IMR-90 (cell line): ENCODE results near the gene ROBO4. TPM values are rescaled to one million over a fixed set of nuclear protein-coding genes. Genes with fewer than 3 reads are reported as not detected.

Source experiments
- ATAC-seq: fragments of 200-7000 bp; cut with Tn5 transposase; 2 replicates; pipeline ENCODE4 v1.9.1; 2020; ENCODE audit warnings: low read depth, mild to moderate bottlenecking, moderate library complexity
- BruUV-seq: library from RNA; stranded (reverse); fragments of 400-500 nt; replicated peaks from 2 replicates; lab custom pipeline; 2021; lab: Mats Ljungman, UMichigan
- CTCF ChIA-PET: fragments of 300-600 bp; formaldehyde crosslinking; extraction: SDS; loops from one replicate; lab custom pipeline; 2021; ENCODE audit warnings: antibody characterized with exemption; lab: Yijun Ruan, JAX
- POLR2A ChIA-PET: fragments of 300-600 bp; sonication (Branson Sonifier 250); formaldehyde crosslinking; loops from one replicate; lab custom pipeline; 2022; ENCODE audit warnings: antibody characterized with exemption; ENCODE audit not compliant: unreplicated experiment; lab: Charles Lee
- DNase-seq: peaks from one replicate; pipeline ENCODE4 v3.0.0; 2013
- H2AFZ ChIP-seq: replicated peaks from 2 replicates; pipeline ENCODE3; 2013; ENCODE audit warnings: low read length, mild to moderate bottlenecking; ENCODE audit not compliant: poor library complexity
- H2AK5ac ChIP-seq: 2 replicates; pipeline ENCODE4 v1.6.1; 2013; ENCODE audit warnings: low read depth, low read length, inconsistent platforms
- H2AK9ac ChIP-seq: replicated peaks from 2 replicates; pipeline ENCODE3; 2013; ENCODE audit warnings: mild to moderate bottlenecking, low read depth, low read length, moderate library complexity; ENCODE audit not compliant: poor library complexity
- H2BK120ac ChIP-seq: 2 replicates; pipeline ENCODE4 v1.6.1; 2013; ENCODE audit warnings: low read depth, low read length, inconsistent platforms
- H2BK15ac ChIP-seq: 3 replicates; pipeline ENCODE4 v1.6.1; 2013; ENCODE audit warnings: low read depth, low read length, inconsistent platforms
- H2BK20ac ChIP-seq: 2 replicates; pipeline ENCODE4 v1.6.1; 2013; ENCODE audit warnings: low read depth, mild to moderate bottlenecking, inconsistent platforms, low read length, moderate library complexity
- H2BK5ac ChIP-seq: 2 replicates; pipeline ENCODE4 v1.6.1; 2013; ENCODE audit warnings: mild to moderate bottlenecking, low read depth, low read length, inconsistent platforms; ENCODE audit not compliant: poor library complexity, severe bottlenecking
- H3K14ac ChIP-seq: replicated peaks from 2 replicates; pipeline ENCODE4 v1.6.1; 2013; ENCODE audit warnings: low read depth, low read length, inconsistent platforms
- H3K18ac ChIP-seq: 2 replicates; pipeline ENCODE4 v1.6.1; 2013; ENCODE audit warnings: low read depth, low read length, control low read depth
- H3K23ac ChIP-seq: 2 replicates; pipeline ENCODE4 v1.6.1; 2013; ENCODE audit warnings: low read depth, low read length, inconsistent platforms
- H3K27ac ChIP-seq: 2 replicates; pipeline ENCODE4 v1.5.1; 2013; ENCODE audit warnings: mild to moderate bottlenecking, control low read depth, low read length; ENCODE audit not compliant: insufficient read depth
- H3K27me3 ChIP-seq: 2 replicates; pipeline ENCODE4 v1.6.1; 2013; ENCODE audit warnings: low read length; ENCODE audit not compliant: control insufficient read depth, insufficient read depth
- H3K36me3 ChIP-seq: 2 replicates; pipeline ENCODE4 v1.6.1; 2013; ENCODE audit warnings: low read length, mixed read lengths; ENCODE audit not compliant: control insufficient read depth, insufficient read depth
- H3K4ac ChIP-seq: 2 replicates; pipeline ENCODE4 v1.6.1; 2013; ENCODE audit warnings: low read depth, low read length, inconsistent platforms
- H3K4me1 ChIP-seq: 2 replicates; pipeline ENCODE4 v1.6.1; 2013; ENCODE audit warnings: low read length, mixed read lengths; ENCODE audit not compliant: control insufficient read depth, insufficient read depth
- H3K4me2 ChIP-seq: 2 replicates; pipeline ENCODE4 v1.6.1; 2013; ENCODE audit warnings: low read depth, mild to moderate bottlenecking, control low read depth, low read length, moderate library complexity
- H3K4me3 ChIP-seq: 2 replicates; pipeline ENCODE4 v1.5.1; 2013; ENCODE audit warnings: low read depth, mild to moderate bottlenecking, control low read depth, low read length, moderate library complexity; ENCODE audit not compliant: insufficient read depth
- H3K56ac ChIP-seq: 2 replicates; pipeline ENCODE4 v1.6.1; 2013; ENCODE audit warnings: low read length, inconsistent platforms; ENCODE audit not compliant: insufficient read depth; ENCODE audit errors: extremely low read depth
- H3K79me1 ChIP-seq, 2 experiments: 2 replicates each; pipeline ENCODE4 v1.6.1; 2013; ENCODE audit warnings: low read length in 2 of 2, inconsistent platforms in 1 of 2, low read depth in 1 of 2
- H3K9ac ChIP-seq: 2 replicates; pipeline ENCODE4 v1.6.1; 2013; ENCODE audit warnings: low read depth, low read length, control low read depth
- H3K9me1 ChIP-seq: 2 replicates; pipeline ENCODE4 v1.6.1; 2013; ENCODE audit warnings: low read length, inconsistent platforms; ENCODE audit not compliant: insufficient read depth
- H3K9me3 ChIP-seq: 2 replicates; pipeline ENCODE4 v1.6.1; 2013; ENCODE audit warnings: low read length; ENCODE audit not compliant: control insufficient read depth, insufficient read depth
- H4K20me1 ChIP-seq: 2 replicates; pipeline ENCODE4 v1.6.1; 2013; ENCODE audit warnings: low read length, inconsistent platforms; ENCODE audit not compliant: insufficient read depth
- H4K5ac ChIP-seq: 2 replicates; pipeline ENCODE4 v1.6.1; 2013; ENCODE audit warnings: mild to moderate bottlenecking, low read depth, low read length, control low read depth
- H4K8ac ChIP-seq, 2 experiments: 2 replicates each; pipeline ENCODE4 v1.6.1; 2013; ENCODE audit warnings: low read depth in 2 of 2, low read length in 2 of 2, control low read depth in 1 of 2, inconsistent platforms in 1 of 2
- H4K91ac ChIP-seq: 2 replicates; pipeline ENCODE4 v1.6.1; 2013; ENCODE audit warnings: low read depth, low read length, inconsistent platforms; ENCODE audit not compliant: insufficient read depth
- CEBPB ChIP-seq: IDR thresholded peaks from 2 replicates; pipeline ENCODE4 v1.6.1; 2012; ENCODE audit warnings: low read depth, low read length, improper control_type of control experiment
- MXI1 ChIP-seq: IDR thresholded peaks from 2 replicates; pipeline ENCODE4 v1.6.1; 2012; ENCODE audit warnings: low read depth, mild to moderate bottlenecking, low read length, moderate library complexity, borderline replicate concordance
- WGBS, 2 experiments: methylation state at CpG; one replicate each; pipeline versions ENCODE4 v1.1.5 to v1.1.7; 2013; ENCODE audit warnings: missing lambda C conversion rate in 2 of 2; ENCODE audit not compliant: insufficient read length in 1 of 2; ENCODE audit errors: extremely low coverage in 2 of 2; 5-methylcytosine and 5-hydroxymethylcytosine counted together
- dilution Hi-C: fragments of 300-500 bp; cut with HindIII; formaldehyde crosslinking; loops from one replicate; pipeline ENCODE4 v1.14.3; 2018; ENCODE audit warnings: low sequenced_read_pairs; ENCODE audit not compliant: unreplicated experiment
- in situ Hi-C: fragments of 300-500 bp; cut with MboI; formaldehyde crosslinking; loops from 3 replicates; pipeline ENCODE4 v1.14.3; 2019; ENCODE audit warnings: low sequenced_read_pairs, inconsistent platforms, mixed read lengths
- intact Hi-C: fragments of 100-400 bp; cut with micrococcal nuclease; formaldehyde crosslinking; loops from 2 replicates; pipeline ENCODE4 v1.10.0; 2022
- polyA plus RNA-seq, 3 experiments: library from polyadenylated mRNA; depleted of rRNA; stranded (reverse); fragments of >200 nt; gene quantifications; 2 replicates each; pipeline ENCODE4 v1.2.3, GENCODE V29; 2012; ENCODE audit warnings: low replicate concordance in 1 of 3
- total RNA-seq: library from RNA; depleted of rRNA; stranded (reverse); fragments of >200 nt; gene quantifications from 2 replicates; pipeline ENCODE4 v1.2.3, GENCODE V29; 2012

The ROBO4 gene
- total and polyA plus RNA-seq, 2 of the 4 experiments (the other 2 are of a cell fraction), result 0.72 to 0.82 TPM

DNA sequence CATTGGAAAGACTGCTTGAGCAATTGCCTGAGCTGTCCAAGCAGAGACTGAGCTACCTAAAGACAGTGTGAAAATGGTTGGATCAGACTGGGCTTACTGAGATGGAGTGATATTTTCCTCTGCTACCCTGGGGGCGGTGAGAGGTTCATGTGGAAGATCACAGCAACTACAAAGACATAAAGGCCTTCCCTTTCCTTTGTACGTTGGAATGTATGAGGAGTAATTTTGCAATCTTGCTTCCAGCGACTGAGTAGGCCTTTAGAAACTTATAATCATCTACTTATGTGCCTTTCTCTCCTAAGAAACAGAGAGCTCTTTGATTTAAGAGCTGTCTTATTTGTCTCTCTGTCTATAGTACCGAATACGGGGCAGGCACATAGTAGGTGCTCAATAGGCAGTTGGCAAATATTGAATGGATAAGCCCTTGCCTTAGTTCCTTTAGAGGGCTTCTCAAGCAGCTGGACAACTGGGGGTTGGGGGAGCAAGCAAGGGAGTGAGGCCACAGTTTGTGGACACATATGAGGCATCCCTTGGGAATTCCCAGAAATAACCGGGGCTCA lies 40.6 kb upstream of the ROBO4 start:
- no peaks in the 10 kb centered on the region for H3K36me3 ChIP-seq
- H2AK5ac ChIP-seq, result peak overlapping the region; percentile 29; the same call in 1 of the 2 replicates
- POLR2A ChIA-PET, result no interaction called here
- CTCF ChIA-PET, result no interaction called here
- H2BK15ac ChIP-seq, result peak overlapping the region; percentile 29; the same call in 2 of the 3 replicates
- peak overlapping the region; percentile 71; the same call in 1 of the 2 replicates for H2BK20ac ChIP-seq
- H3K18ac ChIP-seq, result peak overlapping the region; percentile 31; the same call in 1 of the 2 replicates
- H3K9ac ChIP-seq, result no peak overlapping the region
- no peaks in the 10 kb centered on the region for H3K9me3 ChIP-seq
- no TSS peak for BruUV-seq
- peak overlapping the region; percentile 34; the same call in 1 of the 2 replicates for H4K5ac ChIP-seq
- peak overlapping the region in 1 of 2 experiments; percentile 57; a peak in 2 of 4 replicates for H4K8ac ChIP-seq
- no peaks in the 10 kb centered on the region for H3K79me1 ChIP-seq
- TF ChIP-seq MXI1 (no peak), CEBPB (peak; percentile 44; the same call in 1 of the 2 replicates)
- no peak overlapping the region for H3K4me2 ChIP-seq
- dilution Hi-C loops, result no loop called here
- H3K4me3 ChIP-seq, result no peak overlapping the region
- peak overlapping the region; percentile 29 for H2AK9ac ChIP-seq
- peak overlapping the region; percentile 52 for H2AFZ ChIP-seq
- intact Hi-C loops, result no loop called here
- ATAC-seq (no peak), DNase-seq (peak; percentile 40)
- H4K91ac ChIP-seq, result peak overlapping the region; percentile 5; the same call in 1 of the 2 replicates
- H3K27me3 ChIP-seq, result no peaks in the 10 kb centered on the region
- H3K56ac ChIP-seq, result no peak overlapping the region
- no CpG with 5 or more reads among the region's 6 CpGs for WGBS, 2 experiments
- peak overlapping the region; percentile 55 for H3K4ac ChIP-seq
- peaks cover 17% of the 10 kb centered on the region for H3K4me1 ChIP-seq
- H2BK120ac ChIP-seq, result peak overlapping the region; percentile 61; the same call in 1 of the 2 replicates
- H3K27ac ChIP-seq, result no peak overlapping the region
- peak overlapping the region; percentile 27 for H3K14ac ChIP-seq
- in situ Hi-C loops, result no loop called here
- peak overlapping the region; percentile 60 for H2BK5ac ChIP-seq
- peaks cover 4% of the 10 kb centered on the region; the same call in 1 of the 2 replicates for H3K9me1 ChIP-seq
- 0 out of 2 replicates have a peak overlapping the region, but pooled peaks have one; percentile 7 for H3K23ac ChIP-seq
- H4K20me1 ChIP-seq, result no peaks in the 10 kb centered on the region
